Suprapubic skin (tissue), 4 donors: ENCODE data around the gene CD96. TPM values are rescaled to one million over a fixed set of nuclear protein-coding genes. Genes with fewer than 3 reads are reported as not detected.

ENCODE experiments used
- DNase-seq, 2 donors: peaks; one replicate each; pipeline ENCODE4 v3.0.0-alpha.2; 2019; ENCODE audit warnings: low spot score in 2 of 2
- H3K27ac ChIP-seq: fragments of 200-600 bp; sonication (generic); one replicate; pipeline ENCODE4 v1.5.1; 2019
- H3K27me3 ChIP-seq: fragments of 200-600 bp; sonication (generic); one replicate; pipeline ENCODE4 v1.5.1; 2019
- H3K36me3 ChIP-seq: fragments of 200-600 bp; sonication (generic); one replicate; pipeline ENCODE4 v1.5.1; 2019
- H3K4me1 ChIP-seq: fragments of 200-600 bp; sonication (generic); one replicate; pipeline ENCODE4 v1.5.1; 2019
- H3K4me3 ChIP-seq: fragments of 200-600 bp; sonication (generic); one replicate; pipeline ENCODE4 v1.5.1; 2019; ENCODE audit warnings: mild to moderate bottlenecking
- H3K9me3 ChIP-seq: fragments of 200-600 bp; sonication (generic); one replicate; pipeline ENCODE4 v1.5.1; 2019
- EP300 ChIP-seq: sonication (generic); formaldehyde crosslinking; IDR thresholded peaks from one replicate; pipeline ENCODE4 v1.6.1; 2017; ENCODE audit warnings: antibody characterized with exemption
- POLR2A ChIP-seq, 2 donors: fragments of 450-650 bp; IDR thresholded peaks; one replicate each; pipeline ENCODE4 v1.6.1; 2017; ENCODE audit warnings: antibody characterized with exemption in 2 of 2, mild to moderate bottlenecking in 2 of 2, moderate library complexity in 2 of 2
- POLR2AphosphoS5 ChIP-seq, 3 donors: sonication (generic); formaldehyde crosslinking; IDR thresholded peaks; one replicate each; pipeline ENCODE4 v1.6.1; 2017; ENCODE audit warnings: antibody characterized with exemption in 3 of 3
- WGBS: methylation state at CpG from one replicate; pipeline ENCODE4 v1.1.5; 2018; 5-methylcytosine and 5-hydroxymethylcytosine counted together
- total RNA-seq, 4 donors: library from RNA; depleted of rRNA; stranded (reverse); fragments of >200 nt; gene quantifications; one replicate each; pipeline ENCODE4 v1.1.0, GENCODE V29; 2016
- TF ChIP-seq, protein P1 (sequence below), 2 donors: fragments of 200-600 bp in 1 of 2; fragments of 450-650 bp in 1 of 2; sonication (generic) in 1 of 2; IDR thresholded peaks; one replicate each; pipeline ENCODE4 v1.5.1; 2016 to 2019; ENCODE audit warnings: antibody characterized with exemption in 2 of 2, mild to moderate bottlenecking in 1 of 2, moderate library complexity in 1 of 2

The CD96 gene
- total RNA-seq, 4 donors from 2014 or later = 0.49 to 0.56 (median 0.55) TPM; not detected in 1

DNA sequence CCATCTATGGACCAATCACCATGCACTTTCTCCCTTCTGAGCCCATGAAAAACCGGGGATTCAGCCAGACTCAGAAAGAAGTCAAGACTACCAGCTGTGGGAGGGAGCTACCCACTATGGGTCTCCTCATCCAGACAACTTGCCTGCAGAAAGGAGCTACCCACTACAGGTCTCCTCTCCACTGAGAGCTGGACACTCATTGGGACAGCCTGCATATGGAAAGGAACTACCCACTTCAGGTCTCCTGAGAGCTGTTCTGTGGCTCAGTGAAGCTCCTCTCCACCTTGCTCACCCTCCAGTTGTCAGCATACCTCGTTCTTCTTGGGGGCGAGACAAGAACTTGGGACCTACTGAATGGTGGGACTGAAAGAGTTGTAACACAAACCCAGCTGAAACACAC lies 75.4 kb downstream of the CD96 start:
- Histone ChIP-seq H3K36me3 (no peaks in the 10 kb centered on the region), H3K27me3 (no peaks in the 10 kb centered on the region), H3K4me3 (no peak overlapping the region), H3K9me3 (no peaks in the 10 kb centered on the region), H3K4me1 (no peaks in the 10 kb centered on the region), H3K27ac (no peak overlapping the region)
- TF ChIP-seq POLR2AphosphoS5 (IDR thresholded peaks at IDR 0.05) (no peak), POLR2A (IDR thresholded peaks at IDR 0.05) (no peak), EP300 (no peak)
- TF ChIP-seq, protein P1, sequence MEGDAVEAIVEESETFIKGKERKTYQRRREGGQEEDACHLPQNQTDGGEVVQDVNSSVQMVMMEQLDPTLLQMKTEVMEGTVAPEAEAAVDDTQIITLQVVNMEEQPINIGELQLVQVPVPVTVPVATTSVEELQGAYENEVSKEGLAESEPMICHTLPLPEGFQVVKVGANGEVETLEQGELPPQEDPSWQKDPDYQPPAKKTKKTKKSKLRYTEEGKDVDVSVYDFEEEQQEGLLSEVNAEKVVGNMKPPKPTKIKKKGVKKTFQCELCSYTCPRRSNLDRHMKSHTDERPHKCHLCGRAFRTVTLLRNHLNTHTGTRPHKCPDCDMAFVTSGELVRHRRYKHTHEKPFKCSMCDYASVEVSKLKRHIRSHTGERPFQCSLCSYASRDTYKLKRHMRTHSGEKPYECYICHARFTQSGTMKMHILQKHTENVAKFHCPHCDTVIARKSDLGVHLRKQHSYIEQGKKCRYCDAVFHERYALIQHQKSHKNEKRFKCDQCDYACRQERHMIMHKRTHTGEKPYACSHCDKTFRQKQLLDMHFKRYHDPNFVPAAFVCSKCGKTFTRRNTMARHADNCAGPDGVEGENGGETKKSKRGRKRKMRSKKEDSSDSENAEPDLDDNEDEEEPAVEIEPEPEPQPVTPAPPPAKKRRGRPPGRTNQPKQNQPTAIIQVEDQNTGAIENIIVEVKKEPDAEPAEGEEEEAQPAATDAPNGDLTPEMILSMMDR (IDR thresholded peaks at IDR 0.05) = no peak
- 100% methylated on average over 3 of the region's 3 CpGs for WGBS
- no peak for DNase-seq

DNA sequence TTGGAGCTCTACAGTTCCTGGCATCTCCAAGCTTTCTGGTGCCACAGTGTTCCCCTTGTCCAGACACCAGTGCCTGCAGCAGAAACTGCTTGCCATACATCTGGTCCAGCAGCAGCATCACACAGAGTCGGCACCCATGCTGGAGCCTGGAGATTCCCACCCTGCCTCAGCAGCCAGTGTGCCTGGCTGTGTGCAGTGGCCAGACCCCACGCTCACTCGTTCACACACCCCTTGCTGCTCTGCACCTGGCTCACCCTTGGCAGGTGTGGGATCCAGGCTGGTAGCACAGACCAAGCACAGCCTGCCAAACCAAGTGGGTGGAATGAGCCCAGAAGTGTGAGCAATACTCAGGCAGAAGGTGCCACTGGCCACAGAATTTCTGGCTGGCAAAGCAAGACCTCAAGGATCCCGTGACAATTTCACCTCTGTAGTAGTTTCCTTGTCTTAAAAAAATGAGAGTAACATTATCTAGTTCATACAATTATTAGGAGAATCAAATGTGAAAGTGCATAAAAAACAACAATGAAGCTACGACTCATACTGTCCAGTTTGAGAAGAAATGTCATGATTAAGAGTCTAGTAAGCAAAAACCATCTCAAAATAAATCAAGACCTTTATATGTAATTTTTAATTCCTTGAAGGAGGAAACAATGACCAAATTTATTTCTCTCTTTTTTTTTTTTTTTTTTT lies 76.1 kb downstream of the CD96 start:
- no peak overlapping the region for H3K27ac ChIP-seq
- WGBS = 78% methylated on average over 4 of the region's 5 CpGs
- H3K4me3 ChIP-seq = no peak overlapping the region
- DNase-seq = no peak
- H3K36me3 ChIP-seq = no peaks in the 10 kb centered on the region
- no peak for TF ChIP-seq POLR2A (IDR thresholded peaks at IDR 0.05)
- TF ChIP-seq, protein P1 (IDR thresholded peaks at IDR 0.05) = no peak
- no peak for TF ChIP-seq POLR2AphosphoS5 (IDR thresholded peaks at IDR 0.05)
- TF ChIP-seq EP300 = no peak
- no peaks in the 10 kb centered on the region for H3K9me3 ChIP-seq
- no peaks in the 10 kb centered on the region for H3K27me3 ChIP-seq
- H3K4me1 ChIP-seq = no peaks in the 10 kb centered on the region

DNA sequence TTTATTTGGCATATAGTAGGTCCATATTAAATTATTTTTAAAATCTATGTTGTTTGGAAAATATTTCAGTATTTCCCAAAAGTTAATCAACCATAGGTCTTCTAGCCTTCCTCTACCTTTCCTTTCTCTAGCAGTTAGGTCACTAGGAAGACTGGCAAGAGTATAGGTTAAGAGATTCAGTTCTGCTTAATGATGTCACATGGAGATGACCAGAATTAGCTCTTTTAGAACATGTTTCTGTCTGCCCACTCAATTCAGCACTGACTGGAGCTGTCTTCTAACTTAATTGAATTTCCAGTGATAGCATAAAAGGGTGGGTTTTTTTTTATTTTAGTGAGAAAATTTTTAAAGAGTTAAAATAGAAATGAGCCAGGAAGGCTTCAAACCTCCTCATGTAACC lies 76.9 kb downstream of the CD96 start:
- Histone ChIP-seq H3K36me3 (no peaks in the 10 kb centered on the region), H3K9me3 (no peaks in the 10 kb centered on the region), H3K4me1 (no peaks in the 10 kb centered on the region), H3K27me3 (no peaks in the 10 kb centered on the region), H3K27ac (no peak overlapping the region), H3K4me3 (no peak overlapping the region)
- TF ChIP-seq POLR2A (IDR thresholded peaks at IDR 0.05) = no peak
- TF ChIP-seq POLR2AphosphoS5 (IDR thresholded peaks at IDR 0.05) = no peak
- TF ChIP-seq EP300 = no peak
- TF ChIP-seq, protein P1 (IDR thresholded peaks at IDR 0.05) = no peak
- no peak for DNase-seq

DNA sequence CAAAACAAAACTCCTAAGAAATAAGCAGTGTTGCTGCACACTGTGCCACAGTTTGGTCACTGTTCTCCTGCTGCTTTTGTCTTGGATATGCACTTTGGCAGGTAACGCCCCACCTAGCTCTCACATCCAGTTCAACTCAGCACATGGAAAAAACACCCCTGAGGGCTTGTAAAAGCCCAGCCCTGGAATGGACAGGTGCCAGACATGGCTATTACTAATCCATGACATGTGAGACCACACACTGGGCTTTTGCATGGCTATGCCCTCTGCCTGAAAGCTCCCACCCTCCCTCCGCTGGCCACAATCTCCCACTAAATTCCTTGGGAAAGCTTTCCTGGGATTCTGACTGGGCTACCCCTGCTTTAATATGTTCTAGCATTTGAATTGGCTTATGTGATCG lies 77.8 kb downstream of the CD96 start:
- TF ChIP-seq POLR2AphosphoS5 (IDR thresholded peaks at IDR 0.05) (no peak), POLR2A (IDR thresholded peaks at IDR 0.05) (no peak), EP300 (no peak)
- TF ChIP-seq, protein P1 (IDR thresholded peaks at IDR 0.05) = no peak
- H3K27me3 ChIP-seq = no peaks in the 10 kb centered on the region
- no peaks in the 10 kb centered on the region for H3K4me1 ChIP-seq
- no peak overlapping the region for H3K27ac ChIP-seq
- H3K36me3 ChIP-seq = no peaks in the 10 kb centered on the region
- DNase-seq = no peak
- 86% methylated on average over 3 of the region's 3 CpGs for WGBS
- no peak overlapping the region for H3K4me3 ChIP-seq
- no peaks in the 10 kb centered on the region for H3K9me3 ChIP-seq

DNA sequence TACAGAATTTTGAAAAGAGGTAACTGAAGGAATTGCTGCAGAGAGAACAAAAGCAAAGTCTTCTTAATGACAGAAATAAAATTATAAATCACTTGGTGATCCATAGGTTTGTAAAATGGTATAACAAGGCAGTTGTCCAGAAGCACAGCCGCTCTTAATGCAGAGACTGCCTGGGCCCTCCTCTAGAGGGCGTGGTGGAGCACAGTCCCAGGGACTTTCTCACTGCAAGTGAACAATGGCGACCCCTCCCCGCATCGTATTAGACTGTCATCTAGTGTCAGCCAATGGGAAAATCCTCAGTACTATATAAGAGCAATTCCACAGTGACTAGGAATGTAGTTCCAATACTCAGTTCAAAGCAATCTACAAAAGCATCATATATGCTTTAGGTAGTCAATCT lies 79.5 kb downstream of the CD96 start:
- Histone ChIP-seq H3K4me3 (no peak overlapping the region), H3K4me1 (no peaks in the 10 kb centered on the region), H3K9me3 (no peaks in the 10 kb centered on the region), H3K36me3 (no peaks in the 10 kb centered on the region), H3K27ac (no peak overlapping the region), H3K27me3 (no peaks in the 10 kb centered on the region)
- 57% methylated on average over 5 of the region's 5 CpGs for WGBS
- no peak for DNase-seq
- TF ChIP-seq EP300 (no peak), POLR2AphosphoS5 (IDR thresholded peaks at IDR 0.05) (no peak), POLR2A (IDR thresholded peaks at IDR 0.05) (no peak)
- TF ChIP-seq, protein P1 (IDR thresholded peaks at IDR 0.05) = no peak
